OCI-LY7 (cell line): Measurements from ENCODE around the gene PAFAH1B1.
"Not testable (repeated sequence)": the region's sequence is repeated elsewhere in the genome, so short reads cannot be mapped to it uniquely, and the experiment has no call there.

Experiments
- EZH2phosphoT487 ChIP-seq: fragments of 200-600 bp; sonication (generic); IDR thresholded peaks from 2 replicates; pipeline ENCODE4 v1.6.1; 2018; ENCODE audit warnings: low read depth, borderline replicate concordance, mild to moderate bottlenecking, mixed run types, antibody characterized with exemption, low read length, moderate library complexity, mixed read lengths
- TF ChIP-seq, protein P1 (sequence below): fragments of 200-600 bp; sonication (generic); conservative IDR thresholded peaks from 2 replicates; pipeline ENCODE4 v1.5.1; 2014; ENCODE audit warnings: mild to moderate bottlenecking, antibody characterized with exemption, low read length, moderate library complexity, mixed read lengths

DNA sequence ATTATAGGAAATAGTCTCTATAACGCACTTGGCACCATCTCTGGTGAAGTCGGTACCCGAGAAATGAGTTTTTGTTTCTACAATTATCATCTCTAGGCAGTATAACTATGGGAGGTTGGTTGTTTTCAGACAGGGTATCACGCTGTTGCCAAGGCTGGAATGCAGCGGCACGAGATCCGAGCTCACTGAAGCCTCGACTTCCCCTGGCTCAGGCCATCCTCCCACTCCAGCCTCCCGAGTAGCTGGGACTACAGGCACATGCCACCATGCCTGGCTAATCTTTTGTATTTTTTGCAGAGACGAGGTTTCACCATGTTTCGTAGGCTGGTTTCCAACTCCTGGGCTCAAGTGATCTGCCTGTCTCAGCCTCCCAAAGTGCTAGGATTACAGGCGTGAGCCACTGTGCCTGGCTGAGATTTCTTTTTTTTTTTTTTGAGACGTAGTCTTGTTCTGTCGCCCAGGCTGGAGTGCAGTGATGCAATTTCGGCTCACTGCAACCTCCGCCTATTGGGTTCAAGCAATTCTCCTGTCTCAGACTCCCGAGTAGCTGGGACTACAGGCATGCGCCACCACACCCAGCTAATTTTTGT is 105.9 kb downstream of the PAFAH1B1 start:
- TF ChIP-seq, protein P1, sequence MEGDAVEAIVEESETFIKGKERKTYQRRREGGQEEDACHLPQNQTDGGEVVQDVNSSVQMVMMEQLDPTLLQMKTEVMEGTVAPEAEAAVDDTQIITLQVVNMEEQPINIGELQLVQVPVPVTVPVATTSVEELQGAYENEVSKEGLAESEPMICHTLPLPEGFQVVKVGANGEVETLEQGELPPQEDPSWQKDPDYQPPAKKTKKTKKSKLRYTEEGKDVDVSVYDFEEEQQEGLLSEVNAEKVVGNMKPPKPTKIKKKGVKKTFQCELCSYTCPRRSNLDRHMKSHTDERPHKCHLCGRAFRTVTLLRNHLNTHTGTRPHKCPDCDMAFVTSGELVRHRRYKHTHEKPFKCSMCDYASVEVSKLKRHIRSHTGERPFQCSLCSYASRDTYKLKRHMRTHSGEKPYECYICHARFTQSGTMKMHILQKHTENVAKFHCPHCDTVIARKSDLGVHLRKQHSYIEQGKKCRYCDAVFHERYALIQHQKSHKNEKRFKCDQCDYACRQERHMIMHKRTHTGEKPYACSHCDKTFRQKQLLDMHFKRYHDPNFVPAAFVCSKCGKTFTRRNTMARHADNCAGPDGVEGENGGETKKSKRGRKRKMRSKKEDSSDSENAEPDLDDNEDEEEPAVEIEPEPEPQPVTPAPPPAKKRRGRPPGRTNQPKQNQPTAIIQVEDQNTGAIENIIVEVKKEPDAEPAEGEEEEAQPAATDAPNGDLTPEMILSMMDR: not testable (repeated sequence)
- TF ChIP-seq EZH2phosphoT487: not testable (repeated sequence)
